OCI-LY1 (cell line): ENCODE data around the gene PRKCH.
"Not testable (repeated sequence)": the region's sequence is repeated elsewhere in the genome, so short reads cannot be mapped to it uniquely, and the experiment has no call there.

Experiments
- H2AFZ ChIP-seq: fragments of 200-600 bp; sonication (generic), shearing (Covaris generic); 2 replicates; pipeline ENCODE4 v1.6.0; 2014; ENCODE audit warnings: antibody characterized with exemption, mild to moderate bottlenecking, low read length
- H3F3A ChIP-seq: fragments of 200-600 bp; sonication (generic), shearing (Covaris generic); 2 replicates; pipeline ENCODE4 v1.6.0; 2014; ENCODE audit warnings: mild to moderate bottlenecking, antibody characterized with exemption, low read length, moderate library complexity; ENCODE audit not compliant: insufficient read depth
- H3K27ac ChIP-seq: fragments of 200-600 bp; sonication (generic); 2 replicates; pipeline ENCODE4 v1.5.1; 2014; ENCODE audit warnings: low read length, mixed run types, mild to moderate bottlenecking, low read depth; ENCODE audit not compliant: poor library complexity, severe bottlenecking
- H3K27me3 ChIP-seq: fragments of 200-600 bp; sonication (generic); 2 replicates; pipeline ENCODE4 v1.6.0; 2014; ENCODE audit warnings: antibody characterized with exemption, mild to moderate bottlenecking, low read length, moderate library complexity; ENCODE audit not compliant: insufficient read depth
- H3K36me3 ChIP-seq: fragments of 200-600 bp; sonication (generic); 2 replicates; pipeline ENCODE4 v1.6.1; 2014; ENCODE audit warnings: mild to moderate bottlenecking, antibody characterized with exemption, low read length, moderate library complexity, mixed read lengths; ENCODE audit not compliant: insufficient read depth
- H3K4me1 ChIP-seq: fragments of 200-600 bp; sonication (generic); 2 replicates; pipeline ENCODE4 v1.5.1; 2014; ENCODE audit warnings: mild to moderate bottlenecking, low read length, moderate library complexity; ENCODE audit not compliant: insufficient read depth, severe bottlenecking
- H3K4me2 ChIP-seq: fragments of 200-600 bp; sonication (generic), shearing (Covaris generic); 2 replicates; pipeline ENCODE4 v1.6.1; 2014; ENCODE audit warnings: low read length
- H3K4me3 ChIP-seq: fragments of 200-600 bp; sonication (generic); 2 replicates; pipeline ENCODE4 v1.5.1; 2014; ENCODE audit warnings: low read length, low read depth, mild to moderate bottlenecking, mixed read lengths; ENCODE audit not compliant: poor library complexity, severe bottlenecking
- H3K79me2 ChIP-seq: fragments of 200-600 bp; shearing (Covaris generic); 2 replicates; pipeline ENCODE4 v1.6.1; 2016; ENCODE audit warnings: mixed run types, low read length, mixed read lengths; ENCODE audit not compliant: insufficient read depth
- H3K9ac ChIP-seq: fragments of 200-600 bp; sonication (generic), shearing (Covaris generic); 2 replicates; pipeline ENCODE4 v1.6.1; 2014; ENCODE audit warnings: mild to moderate bottlenecking, low read length, mixed read lengths
- H3K9me2 ChIP-seq: fragments of 200-600 bp; sonication (generic), shearing (Covaris generic); 2 replicates; pipeline ENCODE4 v1.6.1; 2014; ENCODE audit warnings: low read depth, mild to moderate bottlenecking, low read length, mixed read lengths
- H3K9me3 ChIP-seq: fragments of 200-600 bp; shearing (Covaris generic); 2 replicates; pipeline ENCODE4 v1.6.1; 2014; ENCODE audit warnings: low read length, mixed read lengths
- H4K20me1 ChIP-seq: fragments of 200-600 bp; sonication (generic), shearing (Covaris generic); 2 replicates; pipeline ENCODE4 v1.6.0; 2016; ENCODE audit warnings: mild to moderate bottlenecking, low read length; ENCODE audit not compliant: insufficient read depth
- EZH2 ChIP-seq: fragments of 200-600 bp; sonication (generic), shearing (Covaris generic); IDR thresholded peaks from 2 replicates; pipeline ENCODE4 v1.8.0; 2017; ENCODE audit warnings: borderline replicate concordance, mixed run types, mild to moderate bottlenecking, antibody characterized with exemption, low read length, moderate library complexity, mixed read lengths
- TF ChIP-seq, protein P1 (sequence below): fragments of 200-600 bp; sonication (generic), shearing (Covaris generic); IDR thresholded peaks from 2 replicates; pipeline ENCODE4 v1.5.1; 2017; ENCODE audit warnings: mild to moderate bottlenecking, antibody characterized with exemption, low read length, moderate library complexity, mixed read lengths

Gene PRKCH

DNA sequence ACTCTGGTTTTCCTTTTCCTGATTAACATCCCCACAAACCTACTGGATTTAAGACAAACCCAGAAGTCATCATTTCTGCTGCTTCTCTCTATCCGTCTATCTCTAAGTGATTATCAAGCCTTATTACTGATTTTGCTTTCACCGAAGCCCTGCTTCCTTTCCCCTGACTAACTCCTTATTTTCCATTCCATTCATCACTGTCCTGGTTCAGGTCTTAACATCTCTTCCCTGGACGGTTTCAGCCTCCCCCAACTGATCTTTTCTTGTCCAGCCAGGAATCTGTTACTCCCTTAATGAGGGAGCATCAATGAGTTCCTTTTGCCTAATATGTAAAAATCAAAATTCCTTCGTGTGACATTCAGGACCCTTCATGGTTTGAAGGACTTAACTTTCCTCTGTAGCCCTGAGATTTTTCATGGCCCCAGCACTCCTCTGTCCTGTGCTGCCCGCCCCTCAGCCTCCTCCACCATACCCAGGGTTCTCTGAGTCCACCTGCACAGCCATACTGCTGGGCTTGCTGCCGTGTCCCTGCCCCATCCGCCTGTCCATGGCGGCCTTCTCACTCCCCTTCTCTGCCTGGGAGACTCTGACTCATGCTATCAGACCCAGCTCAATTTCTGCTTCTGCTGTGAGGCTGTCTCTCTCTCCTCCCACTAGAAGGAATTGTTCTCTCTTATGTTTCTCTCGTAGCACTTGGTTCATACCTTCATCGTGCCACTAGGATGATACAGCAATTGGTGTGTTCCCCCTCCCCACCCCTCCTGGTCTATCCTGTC is 206.1 kb downstream of the PRKCH start:
- no peaks in the 10 kb centered on the region for H3K27me3 ChIP-seq
- H3K9ac ChIP-seq = no peak overlapping the region
- no peaks in the 10 kb centered on the region for H4K20me1 ChIP-seq
- no peaks in the 10 kb centered on the region for H3K79me2 ChIP-seq
- no peak overlapping the region for H3K4me3 ChIP-seq
- H3K9me3 ChIP-seq = no peaks in the 10 kb centered on the region
- H2AFZ ChIP-seq = no peak overlapping the region
- H3K4me2 ChIP-seq = no peak overlapping the region
- no peaks in the 10 kb centered on the region for H3F3A ChIP-seq
- no peaks in the 10 kb centered on the region for H3K9me2 ChIP-seq
- H3K4me1 ChIP-seq = peaks cover 16% of the 10 kb centered on the region
- no peak for TF ChIP-seq EZH2
- TF ChIP-seq, protein P1, sequence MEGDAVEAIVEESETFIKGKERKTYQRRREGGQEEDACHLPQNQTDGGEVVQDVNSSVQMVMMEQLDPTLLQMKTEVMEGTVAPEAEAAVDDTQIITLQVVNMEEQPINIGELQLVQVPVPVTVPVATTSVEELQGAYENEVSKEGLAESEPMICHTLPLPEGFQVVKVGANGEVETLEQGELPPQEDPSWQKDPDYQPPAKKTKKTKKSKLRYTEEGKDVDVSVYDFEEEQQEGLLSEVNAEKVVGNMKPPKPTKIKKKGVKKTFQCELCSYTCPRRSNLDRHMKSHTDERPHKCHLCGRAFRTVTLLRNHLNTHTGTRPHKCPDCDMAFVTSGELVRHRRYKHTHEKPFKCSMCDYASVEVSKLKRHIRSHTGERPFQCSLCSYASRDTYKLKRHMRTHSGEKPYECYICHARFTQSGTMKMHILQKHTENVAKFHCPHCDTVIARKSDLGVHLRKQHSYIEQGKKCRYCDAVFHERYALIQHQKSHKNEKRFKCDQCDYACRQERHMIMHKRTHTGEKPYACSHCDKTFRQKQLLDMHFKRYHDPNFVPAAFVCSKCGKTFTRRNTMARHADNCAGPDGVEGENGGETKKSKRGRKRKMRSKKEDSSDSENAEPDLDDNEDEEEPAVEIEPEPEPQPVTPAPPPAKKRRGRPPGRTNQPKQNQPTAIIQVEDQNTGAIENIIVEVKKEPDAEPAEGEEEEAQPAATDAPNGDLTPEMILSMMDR = no peak
- H3K36me3 ChIP-seq = no peaks in the 10 kb centered on the region
- no peak overlapping the region for H3K27ac ChIP-seq

DNA sequence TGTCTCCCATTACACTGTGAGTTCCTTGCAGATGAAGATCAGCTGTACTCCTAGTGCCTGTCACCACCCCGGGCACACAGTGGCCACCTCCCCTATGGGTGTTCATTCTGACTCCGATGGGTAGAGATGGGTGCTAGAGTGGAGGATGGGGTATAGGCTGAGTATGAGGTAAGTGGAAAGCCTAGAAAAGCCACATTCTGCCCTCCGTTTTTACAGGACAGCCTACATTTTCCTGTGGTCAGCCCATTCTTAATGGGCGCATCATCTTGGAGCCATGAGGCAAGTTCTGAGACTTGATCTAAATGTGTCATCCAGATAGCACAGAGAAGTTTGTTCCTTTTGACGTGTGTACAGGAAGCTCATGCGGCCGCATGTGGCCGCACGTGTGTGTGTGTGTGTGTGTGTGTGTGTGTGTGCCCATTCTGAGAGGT is 207.2 kb downstream of the PRKCH start:
- Histone ChIP-seq H3K4me2 (no peak overlapping the region), H3K27me3 (no peaks in the 10 kb centered on the region), H3K36me3 (no peaks in the 10 kb centered on the region), H2AFZ (no peak overlapping the region), H3K9me2 (no peaks in the 10 kb centered on the region), H3F3A (no peaks in the 10 kb centered on the region), H3K9ac (no peak overlapping the region), H3K4me1 (peaks cover 27% of the 10 kb centered on the region), H3K79me2 (no peaks in the 10 kb centered on the region), H3K9me3 (no peaks in the 10 kb centered on the region), H4K20me1 (no peaks in the 10 kb centered on the region), H3K4me3 (no peak overlapping the region), H3K27ac (no peak overlapping the region)
- TF ChIP-seq, protein P1 = no peak
- no peak for TF ChIP-seq EZH2

DNA sequence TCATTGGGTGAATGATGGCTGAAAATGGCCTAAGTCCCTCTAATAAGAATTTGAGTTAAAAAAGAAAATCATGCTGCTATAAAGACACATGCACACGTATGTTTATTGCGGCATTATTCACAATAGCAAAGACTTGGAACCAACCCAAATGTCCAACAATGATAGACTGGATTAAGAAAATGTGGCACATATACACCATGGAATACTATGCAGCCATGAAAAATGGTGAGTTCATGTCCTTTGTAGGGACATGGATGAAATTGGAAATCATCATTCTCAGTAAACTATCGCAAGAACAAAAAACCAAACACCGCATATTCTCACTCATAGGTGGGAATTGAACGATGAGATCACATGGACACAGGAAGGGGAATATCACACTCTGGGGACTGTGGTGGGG is 208.0 kb downstream of the PRKCH start:
- H3K27ac ChIP-seq, H3K4me2 ChIP-seq, H3K9me2 ChIP-seq, H3K27me3 ChIP-seq, H3K79me2 ChIP-seq, H3K9ac ChIP-seq, H3F3A ChIP-seq, H4K20me1 ChIP-seq, H3K9me3 ChIP-seq, H3K36me3 ChIP-seq, H3K4me3 ChIP-seq, H2AFZ ChIP-seq: not testable (repeated sequence)
- peaks cover 27% of the 10 kb centered on the region for H3K4me1 ChIP-seq

DNA sequence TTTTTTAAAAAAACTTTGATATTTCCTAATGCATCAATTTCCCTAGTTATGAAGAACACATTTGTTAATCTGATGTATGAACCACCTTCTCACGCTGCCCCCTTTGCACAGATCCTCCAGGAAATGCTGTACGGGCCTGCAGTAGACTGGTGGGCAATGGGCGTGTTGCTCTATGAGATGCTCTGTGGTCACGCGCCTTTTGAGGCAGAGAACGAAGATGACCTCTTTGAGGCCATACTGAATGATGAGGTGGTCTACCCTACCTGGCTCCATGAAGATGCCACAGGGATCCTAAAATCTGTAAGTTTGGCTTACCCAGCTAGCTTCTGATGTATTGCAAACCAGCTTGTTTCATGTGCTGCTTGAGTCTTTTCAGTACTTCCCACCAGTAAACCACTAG is 208.9 kb downstream of the PRKCH start:
- Histone ChIP-seq H3K9ac (no peak overlapping the region), H3K4me1 (peaks cover 27% of the 10 kb centered on the region), H3K27me3 (no peaks in the 10 kb centered on the region), H4K20me1 (no peaks in the 10 kb centered on the region), H3K9me3 (no peaks in the 10 kb centered on the region), H3K4me3 (no peak overlapping the region), H2AFZ (no peak overlapping the region), H3K79me2 (no peaks in the 10 kb centered on the region), H3K4me2 (no peak overlapping the region), H3K9me2 (no peaks in the 10 kb centered on the region), H3K27ac (no peak overlapping the region), H3K36me3 (no peaks in the 10 kb centered on the region), H3F3A (no peaks in the 10 kb centered on the region)
- TF ChIP-seq, protein P1 = no peak
- TF ChIP-seq EZH2 = no peak
